DOHH2 (cell line): Measurements from ENCODE around the gene GSG1.

Source experiments
- CTCF ChIP-seq: fragments of 200-600 bp; sonication (generic); IDR thresholded peaks from one replicate; pipeline ENCODE4 v1.5.1; 2014; ENCODE audit warnings: antibody characterized with exemption, mild to moderate bottlenecking, low read depth, low read length; ENCODE audit not compliant: poor library complexity, severe bottlenecking
- EZH2phosphoT487 ChIP-seq: fragments of 200-600 bp; sonication (generic); IDR thresholded peaks from 2 replicates; pipeline ENCODE4 v1.6.1; 2017; ENCODE audit warnings: borderline replicate concordance, mild to moderate bottlenecking, antibody characterized with exemption, low read length, moderate library complexity, mixed read lengths

- TF ChIP-seq CTCF: no peak
- no peak for TF ChIP-seq EZH2phosphoT487
Observed at GRCh38 chr12:13152281-13152680, 48.8 kb upstream of the GSG1 start.
